HepG2 (cell line): ENCODE measurements around the gene SIVA1. TPM values are rescaled to one million over a fixed set of nuclear protein-coding genes. Genes with fewer than 3 reads are reported as not detected.
A peak's percentile ranks its signal among the peaks of the same experiment; 100 is the strongest.

Experiments used
- ATRX ChIP-seq: sonication (generic); formaldehyde crosslinking; IDR thresholded peaks from 2 replicates; pipeline ENCODE4 v1.4.0; 2020; ENCODE audit warnings: missing genetic modification reagents, borderline replicate concordance
- BCL3 ChIP-seq: sonication (generic); formaldehyde crosslinking; IDR thresholded peaks from 2 replicates; pipeline ENCODE4 v1.5.1; 2020; ENCODE audit warnings: mild to moderate bottlenecking, missing genetic modification reagents, moderate library complexity
- CREBL2 ChIP-seq: sonication (generic); formaldehyde crosslinking; IDR thresholded peaks from 2 replicates; pipeline ENCODE4 v1.8.1; 2023; ENCODE audit warnings: missing genetic modification reagents, mild to moderate bottlenecking, borderline replicate concordance
- ELK4 ChIP-seq: sonication (generic); formaldehyde crosslinking; IDR thresholded peaks from 2 replicates; pipeline ENCODE4 v1.9.0; 2021; ENCODE audit warnings: missing genetic modification reagents, borderline replicate concordance
- ERF ChIP-seq: IDR thresholded peaks from 2 replicates; pipeline ENCODE4 v1.6.1; 2018; ENCODE audit warnings: missing biosample characterization, missing genetic modification reagents
- HES4 ChIP-seq: sonication (generic); formaldehyde crosslinking; IDR thresholded peaks from 2 replicates; pipeline ENCODE4 v1.9.0; 2021; ENCODE audit warnings: mild to moderate bottlenecking, missing genetic modification reagents, borderline replicate concordance
- ISX ChIP-seq: sonication (generic); formaldehyde crosslinking; conservative IDR thresholded peaks from 2 replicates; pipeline ENCODE4 v1.5.0; 2020; ENCODE audit warnings: missing genetic modification reagents
- KDM5B ChIP-seq: sonication (generic); formaldehyde crosslinking; IDR thresholded peaks from 2 replicates; pipeline ENCODE4 v1.4.0; 2020; ENCODE audit warnings: missing genetic modification reagents, mild to moderate bottlenecking, borderline replicate concordance
- NCOA1 ChIP-seq: sonication (generic); formaldehyde crosslinking; IDR thresholded peaks from 2 replicates; pipeline ENCODE4 v1.9.0; 2021; ENCODE audit warnings: missing genetic modification reagents
- SNAI1 ChIP-seq: sonication (generic); formaldehyde crosslinking; IDR thresholded peaks from 2 replicates; pipeline ENCODE4 v1.5.0; 2020; ENCODE audit warnings: mild to moderate bottlenecking, missing genetic modification reagents, borderline replicate concordance
- TFDP1 ChIP-seq: IDR thresholded peaks from 2 replicates; pipeline ENCODE4 v1.6.1; 2016; ENCODE audit warnings: missing compliant biosample characterization, missing genetic modification reagents, borderline replicate concordance
- THAP9 ChIP-seq: sonication (generic); formaldehyde crosslinking; IDR thresholded peaks from 2 replicates; pipeline ENCODE4; 2020; ENCODE audit warnings: missing genetic modification reagents, mild to moderate bottlenecking, borderline replicate concordance
- ZNF180 ChIP-seq: sonication (generic); formaldehyde crosslinking; IDR thresholded peaks from 2 replicates; pipeline ENCODE4 v1.4.0; 2020; ENCODE audit warnings: low read depth, missing genetic modification reagents, borderline replicate concordance
- ZNF33B ChIP-seq: sonication (generic); formaldehyde crosslinking; IDR thresholded peaks from 2 replicates; pipeline ENCODE4 v1.5.1; 2020; ENCODE audit warnings: mild to moderate bottlenecking, missing genetic modification reagents
- ZNF678 ChIP-seq: sonication (generic); formaldehyde crosslinking; IDR thresholded peaks from 2 replicates; pipeline ENCODE4 v1.4.0; 2020; ENCODE audit warnings: mild to moderate bottlenecking, missing genetic modification reagents
- polyA plus RNA-seq, 8 experiments: library from polyadenylated mRNA; depleted of rRNA in 3 of 8; stranded (reverse) in 7 of 8; unstranded in 1 of 8; fragments of >200 nt; fragmentation: Illumina TruSeq in 4 of 8; extraction: Trizol in 4 of 8; gene quantifications; 2 replicates each; pipeline versions ENCODE4 v1.2.1 to v1.2.3, GENCODE V29; 2011 to 2016; ENCODE audit warnings: low read depth in 4 of 8, missing spikeins in 1 of 8, mixed read lengths in 1 of 8; ENCODE audit not compliant: insufficient read depth in 1 of 8
- total RNA-seq, 5 experiments: library from RNA; depleted of rRNA; stranded (reverse); fragments of >200 nt; fragmentation: Illumina TruSeq; extraction: Trizol; gene quantifications; 2 replicates each; pipeline ENCODE4 v1.2.3, GENCODE V29; 2016; ENCODE audit warnings: low read depth in 1 of 5

Gene SIVA1
- total and polyA plus RNA-seq, 2 of the 13 experiments (the other 11 are each of a cell fraction or from before 2014, with no cell fraction given), result 123 to 186 TPM

GRCh38 chr14:104800771-104801519, 48.0 kb downstream of the SIVA1 start, which contains the start of gene ZBTB42 (continued):
- TF ChIP-seq BCL3 (CRISPR knock-in tag), result 0 out of 2 replicates have a peak, but pooled peaks have one; percentile 32
- TF ChIP-seq ELK4 (CRISPR knock-in tag), result no peak
- TF ChIP-seq CREBL2 (CRISPR knock-in tag), result peak; percentile 13; the same call in 1 of the 2 replicates
- peak; percentile 84 for TF ChIP-seq KDM5B (CRISPR knock-in tag)
- peak; percentile 35; the same call in 1 of the 2 replicates for TF ChIP-seq THAP9 (CRISPR knock-in tag)
- TF ChIP-seq ZNF180 (CRISPR knock-in tag), result no peak; the same call in 1 of the 2 replicates
- TF ChIP-seq ZNF33B (CRISPR knock-in tag), result no peak
- peak; percentile 16; the same call in 1 of the 2 replicates for TF ChIP-seq TFDP1
- no peak for TF ChIP-seq ATRX
- TF ChIP-seq ZNF678 (CRISPR knock-in tag), result no peak; the same call in 1 of the 2 replicates
- TF ChIP-seq SNAI1 (CRISPR knock-in tag), result no peak
- TF ChIP-seq ISX (CRISPR knock-in tag), result no peak
- TF ChIP-seq HES4, result peak; percentile 54; the same call in 1 of the 2 replicates
- TF ChIP-seq ERF (CRISPR knock-in tag), result peak; percentile 15; the same call in 1 of the 2 replicates
- TF ChIP-seq NCOA1 (CRISPR knock-in tag), result peak; percentile 77; the same call in 1 of the 2 replicates
